HepG2 (cell line): ENCODE data around the gene ST8SIA1. TPM values are rescaled to one million over a fixed set of nuclear protein-coding genes. Genes with fewer than 3 reads are reported as not detected.

ENCODE experiments used
- ATAC-seq: fragments of 200-7000 bp; cut with Tn5 transposase; 3 replicates; pipeline ENCODE4 v1.9.1; 2020; ENCODE audit warnings: mild to moderate bottlenecking, moderate library complexity
- BruUV-seq: library from RNA; stranded (reverse); fragments of 400-500 nt; replicated peaks from 2 replicates; lab custom pipeline; 2021; lab: Mats Ljungman, UMichigan
- CTCF ChIA-PET: fragments of 300-600 bp; formaldehyde crosslinking; extraction: SDS; loops from one replicate; lab custom pipeline; 2021; ENCODE audit warnings: low total read pairs, inconsistent platforms, low intra/inter-chr PET ratio; lab: Yijun Ruan, JAX
- POLR2A ChIA-PET: fragments of 350-600 bp; sonication (Branson Sonifier 250); formaldehyde crosslinking; loops from one replicate; lab custom pipeline; 2020; ENCODE audit warnings: antibody characterized with exemption, inconsistent platforms; lab: Yijun Ruan, JAX
- DNase-seq: peaks from one replicate; pipeline ENCODE4 v3.0.0-alpha.2; 2015; ENCODE audit warnings: low spot score
- FAIRE-seq: peaks from 3 replicates; lab custom pipeline; 2011; peaks lifted over from hg19 to GRCh38; lab: Jason Lieb, UNC
- H2AFZ ChIP-seq: one replicate; pipeline ENCODE4 v1.6.1; 2011; ENCODE audit warnings: low read length, inconsistent platforms
- H3K27ac ChIP-seq: fragments of 300-600 bp; 3 replicates; pipeline ENCODE4 v1.8.0; 2011; ENCODE audit warnings: mixed run types, mild to moderate bottlenecking, mixed read lengths, low read length, inconsistent platforms; ENCODE audit not compliant: insufficient read depth; ENCODE audit errors: extremely low read length
- H3K27me3 ChIP-seq, 2 experiments: fragments of 200-600 bp in 1 of 2; 2 replicates in 1 of 2; 3 replicates in 1 of 2; pipeline versions ENCODE4 v1.6.0 to v1.8.0; 2011; ENCODE audit warnings: low read length in 2 of 2, mild to moderate bottlenecking in 2 of 2, moderate library complexity in 2 of 2, inconsistent platforms in 1 of 2; ENCODE audit not compliant: insufficient read depth in 2 of 2, control insufficient read depth in 1 of 2
- H3K36me3 ChIP-seq, 2 experiments: fragments of 200-600 bp in 1 of 2; replicated peaks in 1 of 2; 2 replicates in 1 of 2; 3 replicates in 1 of 2; pipeline versions ENCODE4 v1.5.1 to v1.8.0; 2011; ENCODE audit warnings: low read length in 2 of 2, inconsistent platforms in 1 of 2; ENCODE audit not compliant: insufficient read depth in 2 of 2, control insufficient read depth in 1 of 2
- H3K4me1 ChIP-seq: 2 replicates; pipeline ENCODE4 v1.5.1; 2012; ENCODE audit warnings: low read length, inconsistent platforms; ENCODE audit not compliant: insufficient read depth
- H3K4me2 ChIP-seq: 2 replicates; pipeline ENCODE4 v1.6.0; 2011; ENCODE audit warnings: low read depth, low read length, inconsistent platforms
- H3K4me3 ChIP-seq, 3 experiments: fragments of 200-600 bp in 1 of 3; sonication (generic), shearing (Covaris generic) in 1 of 3; replicated peaks in 1 of 3; 2 replicates each; pipeline ENCODE4 v1.5.1; 2011 to 2016; ENCODE audit warnings: low read length in 3 of 3, inconsistent platforms in 2 of 3, low read depth in 2 of 3, mild to moderate bottlenecking in 2 of 3, control low read depth in 1 of 3, mixed read lengths in 1 of 3; ENCODE audit not compliant: insufficient read depth in 1 of 3
- H3K79me2 ChIP-seq: one replicate; pipeline ENCODE4 v1.6.1; 2011; ENCODE audit warnings: low read length, inconsistent platforms; ENCODE audit not compliant: insufficient read depth
- H3K9ac ChIP-seq: 2 replicates; pipeline ENCODE4 v1.6.0; 2011; ENCODE audit warnings: mild to moderate bottlenecking, low read depth, low read length, inconsistent platforms; ENCODE audit not compliant: insufficient read depth
- H3K9me3 ChIP-seq: 2 replicates; pipeline ENCODE4 v1.5.1; 2012; ENCODE audit warnings: mild to moderate bottlenecking, low read length
- H4K20me1 ChIP-seq: 2 replicates; pipeline ENCODE4 v1.6.0; 2011; ENCODE audit warnings: inconsistent platforms, mild to moderate bottlenecking, low read length, moderate library complexity; ENCODE audit not compliant: insufficient read depth
- ATAD3A ChIP-seq: sonication (generic); formaldehyde crosslinking; IDR thresholded peaks from 2 replicates; pipeline ENCODE4 v1.4.0; 2020; ENCODE audit warnings: missing genetic modification reagents
- GATA4 ChIP-seq: sonication (generic); IDR thresholded peaks from 2 replicates; pipeline ENCODE4 v1.6.1; 2016; ENCODE audit warnings: antibody characterized with exemption, low read depth, borderline replicate concordance
- HOMEZ ChIP-seq: IDR thresholded peaks from 2 replicates; pipeline ENCODE4 v1.6.1; 2016; ENCODE audit warnings: low read depth
- KMT2B ChIP-seq: IDR thresholded peaks from 2 replicates; pipeline ENCODE4 v1.6.1; 2016; ENCODE audit warnings: missing genetic modification reagents, missing compliant biosample characterization
- MEIS2 ChIP-seq: sonication (generic); formaldehyde crosslinking; IDR thresholded peaks from 2 replicates; pipeline ENCODE4 v1.9.0; 2021; ENCODE audit warnings: mild to moderate bottlenecking, missing genetic modification reagents
- PRMT3 ChIP-seq: sonication (generic); formaldehyde crosslinking; IDR thresholded peaks from 2 replicates; pipeline ENCODE4 v1.8.1; 2022; ENCODE audit warnings: low read depth, mild to moderate bottlenecking, moderate library complexity, missing genetic modification reagents, borderline replicate concordance
- THAP9 ChIP-seq: sonication (generic); formaldehyde crosslinking; IDR thresholded peaks from 2 replicates; pipeline ENCODE4; 2020; ENCODE audit warnings: missing genetic modification reagents, mild to moderate bottlenecking, borderline replicate concordance
- ZBTB26 ChIP-seq: IDR thresholded peaks from 2 replicates; pipeline ENCODE4 v1.6.1; 2016; ENCODE audit warnings: missing compliant biosample characterization, missing genetic modification reagents, borderline replicate concordance
- ZC3H13 ChIP-seq: sonication (generic); formaldehyde crosslinking; IDR thresholded peaks from 2 replicates; pipeline ENCODE4 v1.8.1; 2023; ENCODE audit warnings: mild to moderate bottlenecking, missing genetic modification reagents, moderate library complexity
- ZNF276 ChIP-seq: sonication (generic); formaldehyde crosslinking; IDR thresholded peaks from 2 replicates; pipeline ENCODE4 v1.4.0; 2020; ENCODE audit warnings: mild to moderate bottlenecking, low read depth, missing genetic modification reagents
- WGBS: methylation state at CpG from one replicate; pipeline ENCODE4 v1.1.6; 2017; ENCODE audit warnings: low lambda C conversion rate; 5-methylcytosine and 5-hydroxymethylcytosine counted together
- in situ Hi-C: cut with HindIII; loops from 2 replicates; pipeline ENCODE4 v1.10.0; 2017; ENCODE audit warnings: low pct_unique_long_range_greater_than_20kb; ENCODE audit not compliant: extremely low pct_ligation_motif_present
- intact Hi-C: fragments of 100-400 bp; cut with micrococcal nuclease; formaldehyde crosslinking; loops from one replicate; pipeline ENCODE4 v1.10.0; 2022; ENCODE audit not compliant: unreplicated experiment
- polyA plus RNA-seq, 8 experiments: library from polyadenylated mRNA; depleted of rRNA in 3 of 8; stranded (reverse) in 7 of 8; unstranded in 1 of 8; fragments of >200 nt; fragmentation: Illumina TruSeq in 4 of 8; extraction: Trizol in 4 of 8; gene quantifications; 2 replicates each; pipeline versions ENCODE4 v1.2.1 to v1.2.3, GENCODE V29; 2011 to 2016; ENCODE audit warnings: low read depth in 4 of 8, missing spikeins in 1 of 8, mixed read lengths in 1 of 8; ENCODE audit not compliant: insufficient read depth in 1 of 8
- total RNA-seq, 5 experiments: library from RNA; depleted of rRNA; stranded (reverse); fragments of >200 nt; fragmentation: Illumina TruSeq; extraction: Trizol; gene quantifications; 2 replicates each; pipeline ENCODE4 v1.2.3, GENCODE V29; 2016; ENCODE audit warnings: low read depth in 1 of 5

Gene ST8SIA1
- total and polyA plus RNA-seq, 2 of the 13 experiments (the other 11 are each of a cell fraction or from before 2014, with no cell fraction given), result not detected

- Histone ChIP-seq H3K4me3 (no peak overlapping the region), H3K9ac (no peak overlapping the region), H3K9me3 (no peaks in the 10 kb centered on the region), H4K20me1 (no peaks in the 10 kb centered on the region), H3K4me2 (no peak overlapping the region), H3K27me3 (peaks cover 0 to 5% of the 10 kb centered on the region in 2 experiments; a peak in 1 of 5 replicates), H3K27ac (no peak overlapping the region), H2AFZ (no peak overlapping the region), H3K4me1 (no peaks in the 10 kb centered on the region), H3K36me3 (no peaks in the 10 kb centered on the region), H3K79me2 (no peaks in the 10 kb centered on the region)
- DNase-seq, result no peak
- 4% methylated on average over 4 of the region's 4 CpGs for WGBS
- no peak for FAIRE-seq
- in situ Hi-C loops (no loop called here), intact Hi-C loops (no loop called here)
- ATAC-seq, result no peak
- CTCF ChIA-PET, result no interaction called here
- no TSS peak for BruUV-seq
- TF ChIP-seq MEIS2 (CRISPR knock-in tag) (no peak), ZBTB26 (CRISPR knock-in tag) (no peak), PRMT3 (CRISPR knock-in tag) (no peak), ZNF276 (CRISPR knock-in tag) (no peak), ZC3H13 (no peak), KMT2B (CRISPR knock-in tag) (no peak), HOMEZ (no peak), GATA4 (no peak), ATAD3A (CRISPR knock-in tag) (no peak), THAP9 (CRISPR knock-in tag) (no peak)
- POLR2A ChIA-PET, result no interaction called here
These were observed 21.1 kb downstream of the ST8SIA1 start for GRCh38 chr12:22313286-22313962.
